Body of pancreas (tissue), 4 donors: ENCODE measurements around the gene RNU1-3.
"Not testable (repeated sequence)": the region's sequence is repeated elsewhere in the genome, so short reads cannot be mapped to it uniquely, and the experiment has no call there.

Source experiments
- CTCF ChIP-seq, 7 experiments: fragments of 450-650 bp in 4 of 7; fragments of 200-600 bp in 3 of 7; sonication (generic) in 3 of 7; IDR thresholded peaks; one replicate each; pipeline ENCODE4 v1.5.1; 2016 to 2019; ENCODE audit warnings: antibody characterized with exemption in 7 of 7
- POLR2A ChIP-seq, 3 donors: fragments of 450-650 bp; IDR thresholded peaks; one replicate each; pipeline ENCODE4 v1.6.1; 2016; ENCODE audit warnings: antibody characterized with exemption in 3 of 3, mild to moderate bottlenecking in 2 of 3

- not testable (repeated sequence) for TF ChIP-seq CTCF, POLR2A (IDR thresholded peaks at IDR 0.05)
These were observed 46.2 kb upstream of the RNU1-3 start for GRCh38 chr1:16712984-16713383.
